Gastrocnemius medialis (tissue), 4 donors: ENCODE measurements around the gene GPR146.

Source experiments
- POLR2A ChIP-seq, 2 donors: fragments of 450-650 bp; IDR thresholded peaks; one replicate each; pipeline ENCODE4 v1.6.1; 2017; ENCODE audit warnings: antibody characterized with exemption in 2 of 2, mild to moderate bottlenecking in 2 of 2, moderate library complexity in 2 of 2
- TF ChIP-seq, protein P1 (sequence below), 5 experiments: fragments of 450-650 bp in 3 of 5; fragments of 200-600 bp in 2 of 5; sonication (generic) in 2 of 5; IDR thresholded peaks in 4 of 5; conservative IDR thresholded peaks in 1 of 5; 1 replicate in 4 of 5; 2 replicates in 1 of 5; pipeline ENCODE4 v1.5.1; 2016 to 2019; ENCODE audit warnings: antibody characterized with exemption in 5 of 5, mild to moderate bottlenecking in 3 of 5, moderate library complexity in 3 of 5

DNA sequence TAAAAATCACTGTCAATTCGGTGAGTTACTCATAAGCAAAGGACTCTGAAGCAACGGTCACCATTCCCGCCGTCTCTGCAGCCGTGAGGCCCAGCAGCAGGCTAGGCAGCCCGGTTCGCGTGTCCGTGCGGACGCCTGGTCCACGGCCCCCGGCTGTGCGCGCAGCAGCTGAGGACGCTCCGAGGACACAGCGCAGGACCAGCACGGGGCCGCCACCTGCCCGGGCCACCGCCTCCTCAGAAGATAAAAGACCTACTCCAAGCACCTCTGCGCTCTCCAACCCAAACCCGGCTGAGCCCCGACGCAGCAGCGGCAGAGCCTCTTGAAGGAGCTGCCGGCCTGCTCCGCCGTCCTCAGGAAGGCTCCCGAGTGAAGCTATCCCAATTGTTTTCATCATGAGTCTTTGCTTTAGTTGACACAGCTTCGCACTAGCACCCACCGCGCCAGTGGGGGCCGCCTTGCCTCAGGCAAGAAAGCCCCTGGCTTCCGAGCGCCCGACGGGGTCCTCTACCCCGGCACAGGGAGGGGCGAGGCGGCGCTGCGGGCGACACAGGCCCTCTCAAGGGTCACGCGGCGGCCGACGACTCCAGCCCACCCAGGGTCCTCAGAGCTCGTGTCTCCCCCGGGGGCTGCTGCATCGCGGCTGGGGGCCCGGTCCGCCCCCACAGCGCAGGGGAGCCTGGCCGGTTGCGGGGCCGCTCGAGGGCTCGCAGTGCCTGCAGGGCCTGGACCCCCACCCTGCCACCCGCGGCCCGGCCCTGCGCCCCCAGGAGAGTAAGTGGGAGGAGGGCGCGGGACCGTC, 16.9 kb upstream of the GPR146 start:
- TF ChIP-seq, protein P1, sequence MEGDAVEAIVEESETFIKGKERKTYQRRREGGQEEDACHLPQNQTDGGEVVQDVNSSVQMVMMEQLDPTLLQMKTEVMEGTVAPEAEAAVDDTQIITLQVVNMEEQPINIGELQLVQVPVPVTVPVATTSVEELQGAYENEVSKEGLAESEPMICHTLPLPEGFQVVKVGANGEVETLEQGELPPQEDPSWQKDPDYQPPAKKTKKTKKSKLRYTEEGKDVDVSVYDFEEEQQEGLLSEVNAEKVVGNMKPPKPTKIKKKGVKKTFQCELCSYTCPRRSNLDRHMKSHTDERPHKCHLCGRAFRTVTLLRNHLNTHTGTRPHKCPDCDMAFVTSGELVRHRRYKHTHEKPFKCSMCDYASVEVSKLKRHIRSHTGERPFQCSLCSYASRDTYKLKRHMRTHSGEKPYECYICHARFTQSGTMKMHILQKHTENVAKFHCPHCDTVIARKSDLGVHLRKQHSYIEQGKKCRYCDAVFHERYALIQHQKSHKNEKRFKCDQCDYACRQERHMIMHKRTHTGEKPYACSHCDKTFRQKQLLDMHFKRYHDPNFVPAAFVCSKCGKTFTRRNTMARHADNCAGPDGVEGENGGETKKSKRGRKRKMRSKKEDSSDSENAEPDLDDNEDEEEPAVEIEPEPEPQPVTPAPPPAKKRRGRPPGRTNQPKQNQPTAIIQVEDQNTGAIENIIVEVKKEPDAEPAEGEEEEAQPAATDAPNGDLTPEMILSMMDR (IDR thresholded peaks at IDR 0.05 in 4 of 5, conservative IDR thresholded peaks at IDR 0.05 in 1 of 5), result no peak
- no peak for TF ChIP-seq POLR2A (IDR thresholded peaks at IDR 0.05)
